Middle frontal gyrus (tissue), 1 donor: ENCODE data around the gene SNX15.
"Not testable (repeated sequence)": the region's sequence is repeated elsewhere in the genome, so short reads cannot be mapped to it uniquely, and the experiment has no call there.

Source experiments
- DNase-seq: peaks from one replicate; pipeline ENCODE4 v3.0.0-alpha.2; 2015; ENCODE audit warnings: low spot score; ENCODE audit errors: extremely low spot score

SNX15 gene

GRCh38 chr11:65014726-65015227, 12.5 kb upstream of the SNX15 start:
- no peak for DNase-seq

GRCh38 chr11:65016705-65017104, 10.5 kb upstream of the SNX15 start:
- DNase-seq, result no peak

GRCh38 chr11:65017937-65018336, 9.3 kb upstream of the SNX15 start:
- no peak for DNase-seq

GRCh38 chr11:65019824-65020223, 7.4 kb upstream of the SNX15 start:
- no peak for DNase-seq

GRCh38 chr11:65021003-65021402, 6.2 kb upstream of the SNX15 start:
- DNase-seq, result no peak

- DNase-seq, result no peak
These were observed 5.7 kb upstream of the SNX15 start for GRCh38 chr11:65021509-65021908.

GRCh38 chr11:65023502-65023901, 3.7 kb upstream of the SNX15 start:
- DNase-seq, result not testable (repeated sequence)

GRCh38 chr11:65026810-65027209, 429 bp upstream of the SNX15 start:
- no peak for DNase-seq

- no peak for DNase-seq
These were observed 5.0 kb downstream of the SNX15 start for GRCh38 chr11:65032216-65032615.

- DNase-seq, result no peak
These were observed 7.2 kb downstream of the SNX15 start for GRCh38 chr11:65034423-65034822.

GRCh38 chr11:65035579-65035978, 8.3 kb downstream of the SNX15 start:
- no peak for DNase-seq

- DNase-seq, result no peak
These were observed 9.7 kb downstream of the SNX15 start for GRCh38 chr11:65036931-65037330.

GRCh38 chr11:65040520-65040846, 13.2 kb downstream of the SNX15 start:
- peak; percentile 3 for DNase-seq

GRCh38 chr11:65040847-65041622, 13.8 kb downstream of the SNX15 start, which contains the start of gene SAC3D1:
TSS of gene SAC3D1 (plus strand) at chr11:65041210. CDS start at chr11:65041293, 83 bp downstream.
- peak; percentile 76 for DNase-seq

GRCh38 chr11:65042891-65043290, 15.7 kb downstream of the SNX15 start:
- no peak for DNase-seq

GRCh38 chr11:65043881-65044501, 16.8 kb downstream of the SNX15 start:
- no peak for DNase-seq

- DNase-seq, result no peak
These were observed 17.8 kb downstream of the SNX15 start for GRCh38 chr11:65045061-65045460.

GRCh38 chr11:65045728-65046127, 18.5 kb downstream of the SNX15 start:
- DNase-seq, result no peak

- DNase-seq, result no peak
These were observed 20.6 kb downstream of the SNX15 start for GRCh38 chr11:65047581-65048422.

- no peak for DNase-seq
These were observed 24.2 kb downstream of the SNX15 start for GRCh38 chr11:65051398-65051858.

GRCh38 chr11:65053827-65054508, 26.7 kb downstream of the SNX15 start:
- DNase-seq, result no peak
